Neuronal stem cell (in vitro differentiated cells): ENCODE measurements around the gene MGAT5B.

Experiments
- DNase-seq: peaks from one replicate; pipeline ENCODE4 v3.0.0-alpha.2; 2013; ENCODE audit warnings: low spot score
- H2AFZ ChIP-seq: one replicate; pipeline ENCODE4 v1.6.1; 2013; ENCODE audit warnings: mild to moderate bottlenecking, low read length, inconsistent platforms
- H2AK5ac ChIP-seq: 2 replicates; pipeline ENCODE4 v1.6.1; 2013; ENCODE audit warnings: low read depth, mild to moderate bottlenecking, inconsistent platforms, low read length, moderate library complexity, mixed read lengths
- H2BK120ac ChIP-seq: 2 replicates; pipeline ENCODE4 v1.6.1; 2013; ENCODE audit warnings: low read depth, mild to moderate bottlenecking, inconsistent platforms, low read length, moderate library complexity, mixed read lengths
- H2BK12ac ChIP-seq: one replicate; pipeline ENCODE4 v1.6.1; 2013; ENCODE audit warnings: low read length, inconsistent platforms
- H2BK15ac ChIP-seq: 2 replicates; pipeline ENCODE4 v1.6.1; 2013; ENCODE audit warnings: mild to moderate bottlenecking, low read length, inconsistent platforms, mixed read lengths
- H2BK5ac ChIP-seq: one replicate; pipeline ENCODE4 v1.6.1; 2013; ENCODE audit warnings: inconsistent platforms, mild to moderate bottlenecking, low read length, moderate library complexity
- H3K14ac ChIP-seq: one replicate; pipeline ENCODE4 v1.6.1; 2013; ENCODE audit warnings: low read length, inconsistent platforms
- H3K18ac ChIP-seq: 2 replicates; pipeline ENCODE4 v1.6.1; 2013; ENCODE audit warnings: low read length, inconsistent platforms
- H3K23ac ChIP-seq: 2 replicates; pipeline ENCODE4 v1.6.1; 2013; ENCODE audit warnings: low read depth, mild to moderate bottlenecking, mixed read lengths, low read length, inconsistent platforms; ENCODE audit not compliant: poor library complexity
- H3K27ac ChIP-seq: replicated peaks from 3 replicates; pipeline ENCODE4 v1.5.1; 2013; ENCODE audit warnings: low read length, inconsistent platforms
- H3K27me3 ChIP-seq, 3 experiments: 2 replicates each; pipeline ENCODE4 v1.6.1; 2013; ENCODE audit warnings: low read length in 3 of 3, mild to moderate bottlenecking in 2 of 3, inconsistent platforms in 1 of 3, low read depth in 1 of 3, mixed read lengths in 1 of 3, moderate library complexity in 1 of 3; ENCODE audit not compliant: control insufficient read depth in 3 of 3, insufficient read depth in 3 of 3
- H3K36me3 ChIP-seq, 2 donors: replicated peaks in 1 of 2; 2 replicates each; pipeline ENCODE4 v1.6.1; 2013; ENCODE audit warnings: low read length in 2 of 2; ENCODE audit not compliant: control insufficient read depth in 2 of 2, insufficient read depth in 2 of 2
- H3K4ac ChIP-seq: 2 replicates; pipeline ENCODE4 v1.6.1; 2013; ENCODE audit warnings: inconsistent platforms, mild to moderate bottlenecking, low read length, moderate library complexity
- H3K4me1 ChIP-seq, 2 donors: 1 replicate in 1 of 2; 2 replicates in 1 of 2; pipeline ENCODE4 v1.6.1; 2013; ENCODE audit warnings: low read length in 2 of 2, low read depth in 1 of 2; ENCODE audit not compliant: control insufficient read depth in 2 of 2, insufficient read depth in 1 of 2
- H3K4me2 ChIP-seq: one replicate; pipeline ENCODE4 v1.6.1; 2013; ENCODE audit warnings: mild to moderate bottlenecking, low read length, inconsistent platforms; ENCODE audit not compliant: insufficient read depth, poor library complexity, severe bottlenecking
- H3K4me3 ChIP-seq, 2 donors: 2 replicates each; pipeline ENCODE4 v1.5.1; 2013; ENCODE audit warnings: low read length in 2 of 2, mild to moderate bottlenecking in 2 of 2, inconsistent platforms in 1 of 2, moderate library complexity in 1 of 2
- H3K79me1 ChIP-seq: one replicate; pipeline ENCODE4 v1.6.1; 2013; ENCODE audit warnings: low read depth, mild to moderate bottlenecking, inconsistent platforms, low read length, moderate library complexity
- H3K9ac ChIP-seq: one replicate; pipeline ENCODE4 v1.6.1; 2013; ENCODE audit warnings: mild to moderate bottlenecking, low read depth, low read length, inconsistent platforms; ENCODE audit not compliant: poor library complexity
- H3K9me3 ChIP-seq, 2 donors: replicated peaks in 1 of 2; 2 replicates each; pipeline versions ENCODE3 to v1.6.1; 2013; ENCODE audit warnings: low read length in 2 of 2, mild to moderate bottlenecking in 2 of 2, inconsistent platforms in 1 of 2, low read depth in 1 of 2, mixed read lengths in 1 of 2, moderate library complexity in 1 of 2; ENCODE audit not compliant: control insufficient read depth in 2 of 2, insufficient read depth in 1 of 2
- H4K8ac ChIP-seq: one replicate; pipeline ENCODE4 v1.6.1; 2013; ENCODE audit warnings: low read depth, mild to moderate bottlenecking, inconsistent platforms, low read length, moderate library complexity
- H4K91ac ChIP-seq: one replicate; pipeline ENCODE4 v1.6.1; 2013; ENCODE audit warnings: low read length, low read depth, mild to moderate bottlenecking, inconsistent platforms; ENCODE audit not compliant: poor library complexity
- WGBS, 2 donors: extraction: QIAGEN DNeasy Blood & Tissue Kit; methylation state at CpG; one replicate each; pipeline ENCODE4 v1.1.7; 2013; ENCODE audit warnings: missing lambda C conversion rate in 2 of 2, mixed read lengths in 1 of 2; ENCODE audit not compliant: insufficient read length in 2 of 2, insufficient replicate concordance in 1 of 2; ENCODE audit errors: extremely low coverage in 2 of 2; 5-methylcytosine and 5-hydroxymethylcytosine counted together

Gene MGAT5B

GRCh38 chr17:76907352-76907751 lies 39.1 kb downstream of the MGAT5B start:
- H3K4me3 ChIP-seq = no peak overlapping the region
- H3K27ac ChIP-seq = no peak overlapping the region
- H3K36me3 ChIP-seq = peaks cover 3 to 76% of the 10 kb centered on the region in 2 donors
- no peak overlapping the region for H2AFZ ChIP-seq
- H4K8ac ChIP-seq = no peak overlapping the region
- no peak overlapping the region for H3K4ac ChIP-seq
- H3K4me1 ChIP-seq = peaks cover 0 to 3% of the 10 kb centered on the region in 2 donors
- H3K27me3 ChIP-seq = no peaks in the 10 kb centered on the region
- H2BK15ac ChIP-seq = no peak overlapping the region
- no peak overlapping the region for H4K91ac ChIP-seq
- H3K23ac ChIP-seq = no peak overlapping the region
- H2BK5ac ChIP-seq = no peak overlapping the region
- no peak overlapping the region for H3K9ac ChIP-seq
- H3K18ac ChIP-seq = no peak overlapping the region
- H3K14ac ChIP-seq = no peak overlapping the region
- no peak overlapping the region for H2BK12ac ChIP-seq
- H3K9me3 ChIP-seq = peaks cover 0 to 2% of the 10 kb centered on the region in 2 donors
- no CpG with 5 or more reads among the region's 3 CpGs for WGBS, 2 donors
- DNase-seq = no peak
- no peak overlapping the region for H3K4me2 ChIP-seq
- no peak overlapping the region for H2BK120ac ChIP-seq
- H2AK5ac ChIP-seq = no peak overlapping the region
- peaks cover 2% of the 10 kb centered on the region for H3K79me1 ChIP-seq

- H3K9me3 ChIP-seq = peaks cover 0 to 2% of the 10 kb centered on the region in 2 donors
- no peaks in the 10 kb centered on the region for H3K79me1 ChIP-seq
- H3K18ac ChIP-seq = no peak overlapping the region
- peak overlapping the region in 1 of 2 donors; percentile 0 for H3K4me3 ChIP-seq
- H2AK5ac ChIP-seq = no peak overlapping the region
- H3K23ac ChIP-seq = peak overlapping the region; percentile 87
- no peaks in the 10 kb centered on the region for H3K27me3 ChIP-seq
- no peak overlapping the region for H2BK15ac ChIP-seq
- no peak overlapping the region for H2BK5ac ChIP-seq
- H3K27ac ChIP-seq = no peak overlapping the region
- H3K4me1 ChIP-seq = peaks cover 0 to 3% of the 10 kb centered on the region in 2 donors
- H4K91ac ChIP-seq = no peak overlapping the region
- no peak overlapping the region for H2BK120ac ChIP-seq
- H2BK12ac ChIP-seq = no peak overlapping the region
- H3K36me3 ChIP-seq = peaks cover 3 to 72% of the 10 kb centered on the region in 2 donors
- peak overlapping the region; percentile 36 for H3K9ac ChIP-seq
- no peak overlapping the region for H3K14ac ChIP-seq
- no CpG with 5 or more reads among the region's 13 CpGs for whole genome bisulfite sequencing, 2 donors
- peak; percentile 74 for DNase-seq
- no peak overlapping the region for H3K4ac ChIP-seq
- H3K4me2 ChIP-seq = no peak overlapping the region
- H2AFZ ChIP-seq = no peak overlapping the region
- H4K8ac ChIP-seq = no peak overlapping the region
These were observed 42.0 kb downstream of the MGAT5B start for GRCh38 chr17:76909971-76910760.

GRCh38 chr17:76911299-76912017 lies 43.3 kb downstream of the MGAT5B start:
- Histone ChIP-seq H2AK5ac (no peak overlapping the region), H2BK15ac (no peak overlapping the region), H3K14ac (no peak overlapping the region), H3K23ac (no peak overlapping the region), H3K9ac (no peak overlapping the region), H2BK120ac (no peak overlapping the region), H4K8ac (no peak overlapping the region), H3K79me1 (no peaks in the 10 kb centered on the region), H3K36me3 (peaks cover 3 to 69% of the 10 kb centered on the region in 2 donors), H3K4ac (no peak overlapping the region), H4K91ac (no peak overlapping the region), H3K18ac (no peak overlapping the region), H3K9me3 (peaks cover 0 to 2% of the 10 kb centered on the region in 2 donors), H2BK12ac (no peak overlapping the region), H3K4me2 (no peak overlapping the region), H3K27ac (no peak overlapping the region), H2AFZ (no peak overlapping the region), H2BK5ac (no peak overlapping the region), H3K4me1 (peaks cover 0 to 3% of the 10 kb centered on the region in 2 donors), H3K4me3 (no peak overlapping the region), H3K27me3 (no peaks in the 10 kb centered on the region)
- DNase-seq = no peak
- WGBS, 2 donors = no CpG with 5 or more reads among the region's 5 CpGs
